Measurements from ENCODE around the gene SHD.

Gene SHD

DNA sequence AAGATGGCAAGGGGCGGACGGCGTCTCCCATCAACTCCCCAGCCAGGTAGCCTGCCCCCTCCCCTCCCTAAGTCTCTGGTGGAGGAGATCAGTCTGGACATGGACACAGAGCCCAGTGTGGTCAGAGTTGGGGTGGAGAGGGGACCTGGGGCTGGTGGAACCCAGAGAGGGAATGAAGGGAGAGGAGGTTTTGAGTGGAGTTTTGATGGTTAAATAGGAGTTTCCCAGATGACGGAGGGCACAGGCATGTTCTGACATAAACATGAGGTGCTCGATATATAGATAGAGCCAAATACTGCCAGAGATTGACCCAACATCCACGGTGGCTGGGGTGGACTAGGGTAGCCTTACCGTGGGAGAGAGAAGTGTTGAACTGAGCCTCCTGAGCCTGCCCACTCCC is 39.4 kb downstream of the SHD start:
- no peak for DNase-seq (ENCODE audit: low read depth)
- no peak overlapping the region for H3K4me3 ChIP-seq (replicated peaks; ENCODE audit: low read depth, low read length)
- TF ChIP-seq, protein P1, sequence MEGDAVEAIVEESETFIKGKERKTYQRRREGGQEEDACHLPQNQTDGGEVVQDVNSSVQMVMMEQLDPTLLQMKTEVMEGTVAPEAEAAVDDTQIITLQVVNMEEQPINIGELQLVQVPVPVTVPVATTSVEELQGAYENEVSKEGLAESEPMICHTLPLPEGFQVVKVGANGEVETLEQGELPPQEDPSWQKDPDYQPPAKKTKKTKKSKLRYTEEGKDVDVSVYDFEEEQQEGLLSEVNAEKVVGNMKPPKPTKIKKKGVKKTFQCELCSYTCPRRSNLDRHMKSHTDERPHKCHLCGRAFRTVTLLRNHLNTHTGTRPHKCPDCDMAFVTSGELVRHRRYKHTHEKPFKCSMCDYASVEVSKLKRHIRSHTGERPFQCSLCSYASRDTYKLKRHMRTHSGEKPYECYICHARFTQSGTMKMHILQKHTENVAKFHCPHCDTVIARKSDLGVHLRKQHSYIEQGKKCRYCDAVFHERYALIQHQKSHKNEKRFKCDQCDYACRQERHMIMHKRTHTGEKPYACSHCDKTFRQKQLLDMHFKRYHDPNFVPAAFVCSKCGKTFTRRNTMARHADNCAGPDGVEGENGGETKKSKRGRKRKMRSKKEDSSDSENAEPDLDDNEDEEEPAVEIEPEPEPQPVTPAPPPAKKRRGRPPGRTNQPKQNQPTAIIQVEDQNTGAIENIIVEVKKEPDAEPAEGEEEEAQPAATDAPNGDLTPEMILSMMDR (IDR thresholded peaks at IDR 0.05; ENCODE audit: low read length, missing control alignments) = no peak

DNA sequence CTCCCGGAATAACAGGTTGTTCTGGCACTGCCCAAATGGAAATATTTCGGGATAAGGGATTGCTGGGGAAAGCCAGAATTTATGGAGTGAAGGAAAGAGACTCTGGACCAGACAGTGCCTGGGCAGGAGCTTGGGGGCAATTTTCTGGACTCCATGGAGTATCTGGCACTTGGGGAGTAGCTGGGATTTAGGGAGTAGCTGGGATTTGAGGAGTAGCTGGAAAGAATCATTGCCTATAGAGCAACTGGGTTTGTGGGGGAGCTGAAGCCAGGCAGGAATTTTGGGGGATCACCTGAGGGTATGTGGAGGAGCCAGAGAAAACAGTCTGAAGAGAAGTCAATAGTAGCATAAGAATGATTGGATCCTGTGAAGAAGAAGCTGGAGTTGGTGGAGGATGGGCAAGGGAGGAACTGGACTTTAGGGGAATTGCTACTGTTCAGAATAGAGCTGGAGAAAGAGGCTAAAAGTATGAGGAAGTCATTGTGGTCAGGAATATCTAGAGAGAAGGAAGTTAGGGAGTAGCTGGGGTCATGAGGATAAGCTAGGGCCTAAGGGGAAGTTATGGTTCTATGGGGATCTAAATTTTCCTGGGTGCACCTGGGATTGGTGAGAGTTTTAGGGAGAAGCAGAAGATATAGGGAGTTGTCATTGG is 40.1 kb downstream of the SHD start:
- DNase-seq (ENCODE audit: low read depth) = no peak
- TF ChIP-seq, protein P1 (IDR thresholded peaks at IDR 0.05; ENCODE audit: low read length, missing control alignments) = no peak
- no peak overlapping the region for H3K4me3 ChIP-seq (replicated peaks; ENCODE audit: low read depth, low read length)

DNA sequence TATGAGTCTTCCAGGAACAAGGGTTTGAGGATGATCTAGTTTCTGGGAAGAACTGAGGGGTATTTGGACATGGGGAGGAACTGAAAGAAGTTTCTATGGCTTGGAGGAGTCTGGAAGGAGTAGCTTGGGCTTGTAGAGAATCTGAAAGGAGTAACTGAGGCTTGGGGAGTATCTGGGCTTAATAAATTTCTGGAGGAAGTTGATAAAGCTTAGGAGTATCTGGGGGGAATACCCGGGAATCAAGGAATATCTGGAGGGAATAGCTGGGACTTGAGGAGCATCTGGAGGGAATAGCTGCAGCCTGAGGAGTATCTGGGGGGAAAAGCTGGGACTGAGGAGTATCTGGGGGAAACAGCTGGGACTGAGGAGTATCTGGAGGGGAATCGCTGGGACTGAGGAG is 41.4 kb downstream of the SHD start:
- no peak for DNase-seq (ENCODE audit: low read depth)
- TF ChIP-seq, protein P1 (IDR thresholded peaks at IDR 0.05; ENCODE audit: low read length, missing control alignments) = no peak
- no peak overlapping the region for H3K4me3 ChIP-seq (replicated peaks; ENCODE audit: low read depth, low read length)

DNA sequence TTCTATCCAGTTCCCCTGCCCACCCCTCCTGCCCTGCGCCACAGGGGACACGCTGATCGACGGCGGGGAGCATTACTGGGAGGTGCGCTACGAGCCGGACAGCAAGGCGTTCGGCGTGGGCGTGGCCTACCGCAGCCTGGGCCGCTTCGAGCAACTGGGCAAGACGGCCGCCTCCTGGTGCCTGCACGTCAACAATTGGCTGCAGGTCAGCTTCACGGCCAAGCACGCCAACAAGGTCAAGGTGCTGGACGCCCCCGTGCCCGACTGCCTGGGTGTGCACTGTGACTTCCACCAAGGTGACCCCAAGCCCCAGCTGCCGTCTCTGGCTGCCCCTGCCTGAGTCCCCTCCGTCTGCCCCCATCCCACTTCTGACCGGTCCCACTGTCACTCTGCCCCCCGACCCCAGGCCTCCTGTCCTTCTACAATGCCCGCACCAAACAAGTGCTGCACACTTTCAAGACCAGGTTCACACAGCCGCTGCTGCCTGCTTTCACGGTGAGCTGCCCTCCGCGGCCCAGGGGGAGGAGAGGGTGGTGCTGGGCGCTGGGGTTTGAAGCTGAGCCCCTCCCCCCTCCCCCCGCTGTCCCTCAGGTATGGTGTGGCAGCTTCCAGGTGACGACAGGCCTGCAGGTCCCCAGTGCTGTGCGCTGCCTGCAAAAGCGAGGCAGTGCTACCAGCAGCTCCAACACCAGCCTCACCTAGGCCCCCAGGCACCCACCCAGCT is 44.0 kb downstream of the SHD start:
- no peak for DNase-seq (ENCODE audit: low read depth)
- TF ChIP-seq, protein P1 (IDR thresholded peaks at IDR 0.05; ENCODE audit: low read length, missing control alignments) = no peak
- H3K4me3 ChIP-seq (replicated peaks; ENCODE audit: low read depth, low read length) = no peak overlapping the region

DNA sequence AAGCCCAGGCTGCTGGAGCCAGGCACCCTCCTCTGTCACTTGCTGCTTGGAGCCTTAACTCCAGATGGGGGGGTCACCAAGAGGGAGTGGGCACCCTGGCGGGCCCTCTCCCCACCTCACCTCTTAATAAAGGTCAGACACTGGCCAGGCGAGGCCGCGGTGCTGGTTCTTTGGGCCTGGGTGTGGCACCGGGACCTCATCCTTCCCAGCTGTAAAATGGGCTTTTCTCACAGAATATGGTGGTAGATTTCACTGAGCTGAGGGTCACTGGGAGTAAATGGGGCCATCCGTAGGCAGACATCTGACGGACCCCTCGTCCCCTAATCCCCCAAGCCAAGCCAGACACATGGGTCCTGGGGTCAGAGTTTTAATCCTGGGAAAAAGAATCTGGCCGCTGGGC is 44.6 kb downstream of the SHD start:
- H3K4me3 ChIP-seq (replicated peaks; ENCODE audit: low read depth, low read length) = no peak overlapping the region
- TF ChIP-seq, protein P1 (IDR thresholded peaks at IDR 0.05; ENCODE audit: low read length, missing control alignments) = no peak
- no peak for DNase-seq (ENCODE audit: low read depth)

DNA sequence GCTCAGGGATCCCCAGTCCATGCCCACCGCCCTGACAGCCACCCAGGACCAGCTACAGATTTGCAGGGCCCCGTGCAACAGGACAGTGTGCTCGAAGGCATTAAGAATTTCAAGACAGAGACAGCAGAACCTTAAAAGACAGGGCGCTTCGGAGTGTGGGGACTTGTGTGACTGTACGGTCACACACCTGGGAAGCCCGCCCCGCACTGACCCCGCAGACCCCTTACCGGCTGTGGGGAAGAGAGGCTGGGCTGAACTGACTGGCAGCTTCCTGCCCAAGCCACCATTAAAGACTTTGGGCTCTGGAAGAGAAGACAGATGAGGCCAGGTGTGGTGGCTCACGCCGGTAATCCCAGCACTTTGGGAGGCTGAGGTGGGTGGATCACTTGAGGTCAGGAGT is 45.2 kb downstream of the SHD start:
- no peak for DNase-seq (ENCODE audit: low read depth)
- H3K4me3 ChIP-seq (replicated peaks; ENCODE audit: low read depth, low read length) = no peak overlapping the region
- TF ChIP-seq, protein P1 (IDR thresholded peaks at IDR 0.05; ENCODE audit: low read length, missing control alignments) = no peak

Data from fibroblast of pulmonary artery (primary cell).